Activated CD8-positive, alpha-beta memory T cell treated with anti-CD3 and anti-CD28 coated beads, Interleukin-2, amount 50 U/mL, for 4 hours (primary cell): Measurements from ENCODE around the gene CTSC.

Experiments used
- DNase-seq: peaks from one replicate; pipeline ENCODE4 v3.0.0-alpha.2; 2020

Gene CTSC

GRCh38 chr11:88337181-88337986 is at the start of gene CTSC:
TSS of gene CTSC (minus strand) at chr11:88337736. CDS start at chr11:88337672, 64 bp downstream.
- peak; percentile 92 for DNase-seq

- no peak for DNase-seq
These were observed 47.1 kb upstream of the CTSC start for GRCh38 chr11:88384669-88385005.

- DNase-seq = no peak
These were observed 46.6 kb upstream of the CTSC start for GRCh38 chr11:88384004-88384668.

- no peak for DNase-seq
These were observed 45.9 kb upstream of the CTSC start for GRCh38 chr11:88383447-88383846.

GRCh38 chr11:88379130-88379529 is 41.6 kb upstream of the CTSC start:
- DNase-seq = no peak

GRCh38 chr11:88378422-88379066 is 41.0 kb upstream of the CTSC start:
- DNase-seq = no peak

GRCh38 chr11:88377646-88378045 is 40.1 kb upstream of the CTSC start:
- no peak for DNase-seq

- DNase-seq = no peak
These were observed 39.6 kb upstream of the CTSC start for GRCh38 chr11:88377144-88377543.

DNA sequence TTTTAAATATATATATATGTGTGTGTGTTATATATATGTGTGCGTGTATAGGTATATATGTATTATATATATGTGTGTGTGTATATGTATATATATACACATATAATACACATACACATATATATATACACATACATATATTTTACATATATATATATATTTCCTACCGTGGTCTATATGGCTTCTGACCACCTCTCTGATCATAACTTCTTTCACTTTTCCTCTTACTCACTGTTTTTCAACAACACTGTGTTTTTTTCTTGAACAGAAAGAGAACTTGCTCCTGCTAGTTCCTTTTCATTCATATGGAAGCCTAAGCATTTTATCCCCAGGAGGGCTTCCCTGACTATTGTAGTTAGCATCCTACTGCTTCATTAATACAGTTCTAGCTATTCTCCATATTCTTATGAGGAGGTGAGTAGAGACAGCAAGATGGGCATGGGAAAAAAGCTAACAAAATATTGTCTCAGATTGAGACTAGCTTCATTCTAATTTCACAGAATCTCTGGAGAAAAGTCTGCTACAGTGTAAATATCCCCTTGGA is 38.5 kb upstream of the CTSC start:
- DNase-seq = no peak

GRCh38 chr11:88370782-88371181 is 33.2 kb upstream of the CTSC start:
- no peak for DNase-seq

GRCh38 chr11:88367310-88367709 is 29.8 kb upstream of the CTSC start:
- no peak for DNase-seq

DNA sequence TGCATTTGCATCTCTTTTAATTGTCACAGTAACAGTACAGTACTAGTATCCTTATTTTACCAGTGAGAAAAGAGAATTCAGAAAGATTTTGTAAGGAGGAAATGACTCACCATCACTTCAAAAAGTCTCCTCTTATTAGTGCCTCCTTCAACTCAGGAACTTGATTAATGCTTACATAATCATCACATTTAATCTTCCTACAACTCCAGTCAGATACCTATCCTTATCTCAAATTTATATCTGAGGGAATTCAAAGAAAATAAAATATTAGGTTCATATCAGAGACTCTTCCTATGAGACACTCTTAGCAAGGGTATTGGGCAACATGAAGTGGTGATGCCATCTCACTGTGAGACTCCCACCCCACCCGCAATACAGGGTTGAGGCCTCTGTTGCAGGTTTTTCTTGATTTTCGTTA is 26.1 kb upstream of the CTSC start:
- DNase-seq = no peak

GRCh38 chr11:88363004-88363403 is 25.5 kb upstream of the CTSC start:
- no peak for DNase-seq

DNA sequence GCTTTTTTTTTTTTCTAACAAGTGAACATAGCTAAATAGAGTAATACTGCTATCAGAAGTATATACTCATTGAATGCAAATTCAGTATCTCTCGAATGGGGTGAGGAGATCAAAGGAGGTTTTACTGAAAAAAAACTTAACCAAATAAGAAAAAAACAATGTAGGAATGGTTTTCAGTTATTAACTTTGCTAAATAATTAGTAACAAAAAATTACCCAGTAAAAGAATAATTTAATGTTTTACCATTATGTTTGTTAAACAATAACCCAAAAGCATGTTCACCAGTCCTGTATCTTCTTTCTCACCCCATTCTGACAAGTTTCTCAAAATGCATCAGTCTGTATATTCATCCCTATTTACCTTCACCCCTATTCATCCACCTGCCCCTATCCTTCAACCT is 22.6 kb upstream of the CTSC start:
- DNase-seq = no peak

DNA sequence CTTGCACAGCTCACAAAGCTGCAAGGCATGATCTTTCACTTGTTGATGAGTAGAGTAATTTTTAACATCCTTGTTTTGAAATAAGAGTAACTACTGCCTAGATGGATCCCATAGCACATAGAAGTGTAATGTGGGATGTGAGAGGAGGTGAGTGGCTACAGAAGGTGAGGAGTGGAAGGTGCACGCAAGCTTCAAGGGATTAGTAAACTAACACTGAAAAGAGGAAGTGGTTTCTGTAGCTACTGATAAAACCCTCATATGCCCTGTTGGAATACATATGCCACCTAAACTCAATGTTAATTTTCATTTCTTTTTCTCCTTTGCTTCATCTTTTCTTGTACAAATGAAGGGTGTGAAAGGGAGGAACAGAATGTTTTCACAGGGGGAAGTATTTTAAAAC is 22.0 kb upstream of the CTSC start:
- DNase-seq = no peak

DNA sequence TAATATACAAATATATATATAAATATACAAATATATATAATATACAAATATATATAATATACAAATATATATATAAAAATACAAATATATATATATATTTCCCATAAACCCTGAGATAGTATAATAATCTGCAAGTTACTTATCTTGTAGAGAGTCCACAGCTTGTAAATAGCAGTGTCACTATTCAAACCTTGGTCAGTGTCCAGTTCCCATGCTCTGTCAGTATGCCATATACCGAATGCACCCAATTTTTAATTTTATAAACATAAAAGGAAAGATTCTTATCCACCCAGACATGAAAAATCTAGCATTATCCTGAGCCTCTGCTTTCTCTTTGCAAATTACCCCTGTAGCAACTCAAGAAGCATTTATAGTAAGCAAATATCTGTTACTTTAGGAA is 21.6 kb upstream of the CTSC start:
- DNase-seq = no peak

GRCh38 chr11:88358040-88358431 is 20.5 kb upstream of the CTSC start:
- no peak for DNase-seq

DNA sequence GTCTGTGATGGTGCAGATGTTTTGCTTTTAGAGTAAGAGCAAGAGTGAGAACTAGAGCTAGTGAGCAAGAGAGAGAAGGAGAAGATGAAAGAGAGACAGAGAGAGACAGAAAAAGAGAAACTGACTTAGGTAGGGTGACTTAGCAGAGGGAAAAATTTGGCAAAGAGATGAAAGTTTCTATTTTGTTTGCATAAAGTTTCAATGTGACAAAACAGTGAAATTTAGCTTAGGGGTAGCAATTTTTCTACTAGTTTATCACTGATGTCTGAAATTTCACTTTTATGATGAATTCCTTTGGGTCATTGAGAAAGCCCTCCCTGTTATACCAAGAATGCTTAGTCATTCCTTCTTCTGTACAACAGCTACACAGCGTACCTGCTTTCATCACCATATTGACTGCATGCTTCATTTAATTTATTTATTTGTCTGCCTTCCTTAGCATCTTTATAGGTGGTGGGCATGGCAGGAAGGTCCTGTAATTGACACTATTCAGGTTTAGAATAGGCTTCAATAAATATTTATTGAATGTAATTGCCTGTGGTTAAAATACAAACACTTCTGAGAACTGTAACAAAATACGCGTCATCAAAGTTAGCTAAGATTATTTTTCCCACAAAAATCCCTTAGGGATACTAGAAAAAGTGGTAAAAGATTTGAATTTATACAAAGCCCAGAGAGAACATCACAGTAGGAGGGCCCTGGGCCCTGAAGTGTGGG is 19.9 kb upstream of the CTSC start:
- no peak for DNase-seq

DNA sequence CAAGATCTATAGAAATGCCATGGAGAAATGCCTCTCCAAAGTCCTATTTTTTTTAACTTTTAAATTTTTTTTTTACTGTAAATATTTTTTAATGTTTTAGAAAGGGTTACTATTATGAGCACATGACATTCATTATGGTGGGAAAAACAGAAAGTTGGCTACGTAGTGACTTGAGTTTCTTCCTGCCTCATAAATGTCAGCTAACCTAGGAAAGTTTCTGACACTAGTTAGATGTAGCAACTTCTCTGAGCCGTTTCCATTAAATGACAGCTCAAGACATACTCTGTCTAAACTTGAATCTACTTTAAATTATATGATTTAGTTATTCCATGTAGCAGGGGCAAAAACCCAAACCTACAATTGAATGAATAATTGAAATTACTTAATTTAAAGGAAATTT is 18.4 kb upstream of the CTSC start:
- DNase-seq = no peak

GRCh38 chr11:88354912-88355311 is 17.4 kb upstream of the CTSC start:
- DNase-seq = no peak

DNA sequence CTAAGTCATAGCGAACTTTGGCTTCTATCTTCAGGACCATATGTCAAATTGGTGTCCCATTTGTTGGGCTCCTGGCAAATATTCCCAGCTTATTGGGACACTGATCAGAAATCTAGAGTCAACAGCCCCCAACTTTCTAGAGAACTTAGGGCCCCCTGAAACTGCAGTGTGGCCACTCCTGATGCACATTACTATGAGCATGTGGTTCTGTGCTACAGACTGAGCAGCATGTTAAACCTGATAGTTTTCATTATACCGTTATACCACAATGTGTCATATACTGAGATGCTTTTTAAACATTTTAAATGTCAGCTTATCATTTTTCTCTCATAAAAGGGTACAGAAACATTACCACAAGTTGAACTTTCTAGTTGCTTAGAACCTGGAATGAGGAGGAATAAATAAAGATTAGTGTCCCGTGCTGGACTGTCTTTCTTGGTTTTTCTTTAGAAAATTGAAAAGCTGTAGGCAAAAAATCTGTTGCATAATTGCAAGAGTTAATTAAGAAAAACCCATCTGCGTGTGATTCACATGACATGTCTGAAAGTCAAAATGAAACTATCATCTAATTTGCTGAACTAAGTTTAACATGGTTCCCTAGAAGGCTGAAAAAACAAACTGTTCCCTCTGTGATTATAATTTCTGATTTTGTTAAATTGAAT is 16.4 kb upstream of the CTSC start:
- no peak for DNase-seq

DNA sequence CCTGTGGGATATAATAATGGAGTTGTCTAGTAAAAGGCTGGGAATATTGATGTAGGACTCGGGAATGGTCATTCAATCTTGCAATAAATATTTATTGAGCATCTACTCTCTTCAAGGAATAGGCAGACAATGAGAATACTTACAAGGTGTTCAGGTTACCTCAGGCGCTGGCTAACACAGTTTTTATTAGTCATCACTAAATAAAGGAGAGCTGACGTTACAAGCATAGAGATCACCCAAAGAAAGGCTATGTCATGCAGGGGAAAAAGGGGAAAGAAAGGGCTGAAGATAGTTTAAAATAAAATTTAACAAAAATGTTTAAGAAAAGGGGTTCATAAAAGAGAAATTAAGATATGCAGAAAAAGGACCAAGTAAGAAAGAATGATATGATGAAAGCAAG is 15.8 kb upstream of the CTSC start:
- DNase-seq = no peak

- no peak for DNase-seq
These were observed 14.6 kb upstream of the CTSC start for GRCh38 chr11:88352139-88352538.
